CD1c-positive myeloid dendritic cell (primary cell): ENCODE measurements around the gene GPR62.
A peak's percentile ranks its signal among the peaks of the same experiment; 100 is the strongest.

Source experiments
- DNase-seq: peaks from one replicate; pipeline ENCODE4 v3.0.0-alpha.2; 2016; ENCODE audit errors: extremely low spot score

The GPR62 gene

GRCh38 chr3:51937611-51938450 lies 17.4 kb upstream of the GPR62 start:
- no peak for DNase-seq

GRCh38 chr3:51938780-51939425 lies 16.3 kb upstream of the GPR62 start:
- DNase-seq: no peak

- no peak for DNase-seq
Observed at GRCh38 chr3:51940648-51941462, 14.3 kb upstream of the GPR62 start.

- no peak for DNase-seq
Observed at GRCh38 chr3:51941463-51941797, 13.8 kb upstream of the GPR62 start.

- peak; percentile 100 for DNase-seq
Observed at GRCh38 chr3:51941798-51942602, 13.2 kb upstream of the GPR62 start, which contains the start of the genes PARP3 and RRP9. Gene PARP3 (plus strand): TSS chr3:51942363. CDS start chr3:51943356, 993 bp downstream. Gene RRP9 (minus strand): TSS chr3:51941904. CDS start chr3:51941867, 37 bp downstream.

GRCh38 chr3:51942603-51943450 lies 12.4 kb upstream of the GPR62 start:
- DNase-seq: peak; percentile 42

- no peak for DNase-seq
Observed at GRCh38 chr3:51943451-51944391, 11.5 kb upstream of the GPR62 start.

- DNase-seq: no peak
Observed at GRCh38 chr3:51944451-51945021, 10.6 kb upstream of the GPR62 start.

GRCh38 chr3:51945031-51945840 lies 9.9 kb upstream of the GPR62 start:
- no peak for DNase-seq

GRCh38 chr3:51945926-51946705 lies 9.1 kb upstream of the GPR62 start:
- no peak for DNase-seq

- no peak for DNase-seq
Observed at GRCh38 chr3:51946796-51947195, 8.4 kb upstream of the GPR62 start.

- no peak for DNase-seq
Observed at GRCh38 chr3:51947215-51947900, 7.8 kb upstream of the GPR62 start.

GRCh38 chr3:51948016-51948580 lies 7.1 kb upstream of the GPR62 start:
- no peak for DNase-seq

- DNase-seq: no peak
Observed at GRCh38 chr3:51949121-51949520, 6.1 kb upstream of the GPR62 start.

- no peak for DNase-seq
Observed at GRCh38 chr3:51950899-51951298, 4.3 kb upstream of the GPR62 start.

GRCh38 chr3:51953445-51953844 lies 1.7 kb upstream of the GPR62 start:
- peak; percentile 57 for DNase-seq
